Measurements from ENCODE around the gene IL17RA.
"Not testable (repeated sequence)": the region's sequence is repeated elsewhere in the genome, so short reads cannot be mapped to it uniquely, and the experiment has no call there.

The IL17RA gene

DNA sequence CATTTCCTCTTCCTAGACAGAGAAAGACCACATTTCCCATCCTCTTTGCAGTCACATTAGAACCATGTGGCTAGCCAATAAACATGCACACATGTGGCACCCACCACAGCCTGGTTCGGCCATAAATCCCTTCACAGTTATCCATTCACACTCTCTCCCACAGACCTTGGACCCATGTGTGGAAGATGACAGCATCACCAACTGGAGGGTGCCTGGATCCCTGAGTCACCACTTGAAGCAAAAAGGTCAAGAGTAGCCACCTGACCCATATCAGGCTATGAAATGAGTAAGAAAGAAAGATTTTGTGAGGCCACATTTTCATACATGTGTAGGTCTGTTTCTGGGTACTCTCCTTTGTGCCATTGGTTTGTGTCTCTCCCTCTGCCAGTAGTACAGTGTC lies 45.4 kb downstream of the IL17RA start:
- no peak for DNase-seq

DNA sequence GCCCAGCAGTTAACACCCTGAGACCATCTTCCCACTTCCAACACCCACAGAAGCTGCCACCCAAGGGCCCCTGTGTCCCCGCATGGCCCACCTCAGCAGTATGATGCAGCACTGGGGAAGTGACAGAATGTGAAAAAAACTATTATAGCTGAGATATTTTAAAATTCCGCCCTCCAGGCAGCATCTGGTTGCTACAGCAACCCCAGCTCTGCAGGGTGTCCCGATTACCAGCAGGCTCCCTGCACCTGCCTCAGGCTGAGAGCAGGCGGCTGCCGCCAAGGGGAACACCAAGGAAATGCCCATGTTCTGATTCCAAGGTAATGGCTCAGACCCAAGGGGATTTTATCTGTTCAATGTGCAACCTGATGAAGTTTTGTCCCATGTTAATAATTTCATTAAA lies 46.9 kb downstream of the IL17RA start:
- no peak for DNase-seq

DNA sequence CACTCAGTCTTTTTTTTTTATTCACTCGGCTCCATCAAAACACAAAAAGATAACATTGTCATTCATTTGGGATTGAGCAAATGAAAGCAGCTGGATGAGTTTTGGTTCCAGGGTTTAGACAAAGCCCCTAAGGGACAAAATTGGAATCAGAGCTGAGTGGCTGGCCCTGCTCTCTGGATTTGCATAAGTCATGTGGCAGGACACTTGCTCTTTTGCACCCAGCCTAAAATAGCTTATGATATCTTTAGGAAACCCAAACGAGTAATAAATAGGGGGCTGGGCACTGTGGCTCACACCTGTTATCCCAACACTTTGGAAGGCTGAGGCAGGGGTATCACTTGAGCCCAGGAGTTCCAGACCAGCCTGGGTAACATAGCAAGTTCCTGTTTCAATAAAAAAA lies 47.3 kb downstream of the IL17RA start:
- no peak for DNase-seq

DNA sequence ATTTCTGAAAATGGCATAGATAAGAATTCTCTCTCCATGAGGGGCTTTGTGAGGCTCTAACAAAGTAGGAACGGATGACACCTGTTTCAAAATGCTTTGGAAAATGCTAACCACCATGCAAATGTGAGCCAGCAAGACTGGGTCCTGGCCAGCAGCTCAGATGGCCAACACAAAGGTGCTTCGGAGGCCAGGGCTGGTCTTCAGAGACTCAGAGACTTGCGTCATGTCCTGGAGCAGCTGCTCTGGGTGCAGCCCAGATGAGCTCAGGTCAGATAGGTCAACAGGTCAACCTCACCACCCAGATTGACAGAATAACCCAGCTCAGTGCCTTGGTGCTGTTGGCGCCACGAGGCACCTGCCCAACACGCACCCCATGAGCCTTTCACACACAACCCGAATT lies 48.3 kb downstream of the IL17RA start:
- no peak for DNase-seq

DNA sequence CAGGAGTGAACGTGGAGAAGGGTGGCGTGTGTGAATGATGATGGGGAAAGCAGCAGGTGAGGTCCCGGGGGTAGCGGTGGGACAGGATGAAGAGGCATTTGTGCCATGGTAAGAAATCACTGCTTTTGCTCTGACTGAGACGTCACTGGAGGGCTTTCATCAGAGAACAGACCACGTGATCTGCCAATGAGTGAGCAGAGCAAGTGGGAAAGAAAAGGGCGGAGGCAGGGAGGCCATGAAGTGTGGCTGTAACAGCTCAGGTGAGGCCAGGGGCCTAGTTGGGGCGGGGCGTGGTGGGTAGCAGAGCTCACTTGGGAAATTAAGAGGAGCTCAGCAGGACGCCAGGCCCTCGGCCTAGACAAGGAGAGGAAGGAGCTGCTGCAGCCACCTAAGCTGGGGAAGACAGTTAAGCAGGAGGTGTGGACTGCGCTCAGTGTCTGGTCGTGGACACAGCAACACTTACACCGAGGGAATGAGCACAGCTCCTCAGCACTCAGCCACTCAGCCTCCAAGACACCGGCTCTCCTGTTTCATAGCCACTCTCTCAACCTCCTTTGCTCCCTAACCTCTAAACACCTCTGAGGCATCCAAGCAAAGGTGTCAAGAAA lies 50.5 kb downstream of the IL17RA start:
- DNase-seq: no peak

DNA sequence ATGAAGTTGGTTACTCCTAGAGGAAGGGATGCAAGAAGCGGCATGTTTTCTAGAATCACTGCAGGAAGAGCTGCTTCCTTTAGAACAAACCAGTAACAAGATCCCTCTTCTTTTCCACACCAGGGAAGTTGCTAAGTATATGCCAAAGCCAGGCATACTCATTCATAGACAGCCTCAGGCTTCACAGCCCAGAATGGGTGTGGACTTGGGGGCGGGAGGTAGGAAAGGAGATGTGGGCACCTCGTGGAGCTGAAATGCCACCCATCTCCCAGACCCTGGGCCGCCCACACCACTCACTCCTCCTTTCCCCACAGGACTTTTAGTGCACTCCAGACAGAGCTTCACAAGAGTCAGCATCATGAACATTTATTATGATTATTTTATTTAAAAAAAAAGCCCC lies 52.4 kb downstream of the IL17RA start:
- no peak for DNase-seq

DNA sequence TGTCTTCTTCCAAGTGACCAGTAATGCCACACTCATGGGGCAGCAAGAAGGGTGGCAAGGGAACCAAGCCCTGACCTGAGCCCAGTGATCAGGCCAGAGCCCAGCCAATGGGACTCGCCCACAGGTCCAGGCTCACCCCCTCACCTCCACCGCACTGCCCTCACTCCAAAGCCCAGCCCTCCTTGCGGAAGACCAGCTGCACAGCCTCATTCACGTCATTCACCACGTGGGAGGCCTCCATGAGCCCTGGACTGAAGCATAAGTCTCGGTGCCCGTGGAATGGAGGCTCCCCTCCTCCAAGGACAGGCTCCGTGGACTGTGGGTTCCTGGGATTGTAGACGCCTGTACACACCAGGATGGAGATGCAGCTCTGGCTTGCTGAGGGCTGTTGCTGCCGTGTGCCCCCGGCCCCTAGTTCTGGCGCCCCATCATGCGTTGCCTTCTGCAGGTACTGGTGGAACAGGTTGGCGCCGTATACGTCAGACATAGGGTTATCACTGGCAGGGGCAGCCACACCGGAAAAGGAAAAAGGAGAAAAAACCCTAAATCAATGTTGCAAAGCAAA lies 53.1 kb downstream of the IL17RA start:
- no peak for DNase-seq

DNA sequence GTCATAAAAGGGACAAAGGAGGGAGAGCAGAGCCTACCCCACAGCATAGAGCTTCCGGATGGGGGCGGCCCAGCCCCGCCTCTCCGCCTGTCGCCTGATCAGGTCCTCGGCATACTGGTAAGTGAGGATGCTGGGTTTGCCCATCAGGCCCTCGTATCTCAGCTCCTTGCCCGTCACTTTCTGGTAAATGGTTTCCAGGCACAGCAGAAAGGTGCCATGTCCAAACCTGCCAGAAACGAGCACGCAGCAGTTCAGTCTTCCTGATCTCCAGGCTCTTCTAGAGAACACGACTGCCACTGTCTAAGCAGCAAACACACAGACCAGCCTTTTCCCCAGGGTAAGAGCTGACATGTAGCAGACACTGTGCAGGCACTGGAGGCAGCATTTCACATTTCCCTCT lies 53.7 kb downstream of the IL17RA start:
- no peak for DNase-seq

DNA sequence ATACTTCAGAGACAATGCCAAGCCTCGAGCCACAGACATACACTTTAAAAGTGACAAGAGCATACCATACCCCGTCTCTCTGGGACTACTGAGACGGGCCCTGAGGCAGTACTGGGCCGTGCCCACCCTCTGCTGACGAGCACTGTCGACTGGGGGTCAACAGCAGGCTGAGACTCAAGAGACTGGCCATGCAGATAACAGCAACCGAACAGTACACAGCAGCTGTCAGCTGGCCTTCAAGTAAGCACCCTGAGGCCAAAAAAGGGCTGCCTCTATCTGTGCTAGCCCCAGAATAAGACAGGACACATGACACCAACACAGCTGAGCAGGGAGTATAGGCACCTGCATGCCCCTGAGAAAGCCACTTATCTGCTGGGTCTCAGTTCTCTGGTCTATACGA lies 55.2 kb downstream of the IL17RA start:
- no peak for DNase-seq

DNA sequence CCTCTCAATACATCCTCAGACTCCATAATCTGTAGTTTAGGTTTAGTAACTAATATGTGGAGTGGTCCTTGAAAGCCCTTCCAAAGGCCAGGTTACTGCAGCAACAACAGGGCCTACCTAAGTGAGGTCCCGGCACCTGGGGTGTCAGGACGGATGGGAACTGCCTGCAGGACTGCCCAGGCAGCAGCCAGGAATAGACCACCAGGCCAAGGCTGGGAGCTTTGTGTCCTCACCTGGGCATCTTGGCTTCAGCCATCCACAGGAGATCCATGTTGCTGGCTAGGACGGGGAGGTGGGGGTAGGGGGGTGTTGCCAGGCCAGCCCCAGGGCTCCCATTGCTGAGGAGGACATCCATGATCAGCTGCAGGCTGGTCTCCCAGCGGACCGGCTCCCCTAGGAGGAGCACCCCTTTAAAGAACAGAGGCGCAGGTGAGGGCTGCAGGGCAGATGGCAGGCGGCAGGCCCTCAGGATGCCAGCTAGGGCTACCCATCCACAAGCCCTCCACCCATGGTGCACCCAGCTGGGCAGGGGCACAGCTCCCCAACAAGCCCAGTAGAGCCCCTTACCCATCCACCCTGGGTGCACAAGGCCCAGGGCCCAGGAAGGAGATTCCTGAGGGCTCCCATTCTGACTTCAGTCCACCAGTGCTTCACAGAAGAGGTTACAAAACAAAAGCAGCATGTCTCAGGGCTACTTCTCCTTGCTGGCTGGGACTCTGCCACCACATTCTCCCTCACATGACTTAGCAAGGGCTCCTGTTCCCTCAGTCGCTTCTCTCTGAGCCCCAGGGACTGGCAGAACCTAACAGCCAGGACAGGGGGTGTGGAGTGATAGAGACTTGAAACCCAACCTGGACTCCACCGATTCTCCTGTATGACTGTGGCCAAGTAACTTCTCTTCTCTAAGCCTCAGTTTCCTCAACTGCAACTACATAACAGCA lies 56.3 kb downstream of the IL17RA start:
- no peak for DNase-seq

DNA sequence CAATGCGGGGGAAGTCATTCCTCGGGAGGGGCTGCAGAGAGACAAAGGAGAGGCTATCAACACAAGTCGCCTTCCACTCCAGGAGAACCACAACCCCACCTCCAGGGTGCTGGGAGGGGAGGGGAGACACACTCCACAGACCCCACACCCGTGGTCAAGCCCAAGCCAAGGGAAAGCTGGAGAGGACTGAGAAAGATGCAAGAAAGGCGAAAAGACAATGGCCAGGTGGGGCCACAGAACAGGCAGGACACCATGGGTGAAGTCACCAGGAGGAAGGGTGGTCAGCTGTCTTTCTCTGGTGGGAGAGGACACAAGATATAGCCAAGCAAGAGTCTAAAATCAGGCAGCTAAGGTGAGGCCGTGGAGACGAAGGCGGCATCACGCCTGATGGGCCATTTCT lies 58.3 kb downstream of the IL17RA start:
- no peak for DNase-seq

DNA sequence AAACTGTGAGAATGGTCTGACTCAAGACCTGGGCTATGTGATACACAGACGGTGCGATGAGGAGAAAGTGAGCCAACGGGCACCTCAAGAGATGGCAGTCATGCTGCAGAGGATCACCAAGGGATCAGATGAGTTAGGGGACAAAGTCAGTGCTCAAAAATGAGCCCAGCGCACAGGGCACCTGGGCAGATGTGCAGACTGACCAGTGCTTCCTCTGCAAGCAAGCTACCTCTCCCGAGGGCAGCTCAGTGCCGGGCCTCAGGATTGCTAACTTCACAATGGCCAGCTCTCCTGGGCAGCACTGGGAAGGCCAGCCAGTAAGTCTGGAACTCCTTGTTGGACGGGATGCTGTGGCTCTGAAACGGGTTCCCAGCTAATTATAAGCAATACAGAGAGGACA lies 59.0 kb downstream of the IL17RA start:
- DNase-seq: no peak

DNA sequence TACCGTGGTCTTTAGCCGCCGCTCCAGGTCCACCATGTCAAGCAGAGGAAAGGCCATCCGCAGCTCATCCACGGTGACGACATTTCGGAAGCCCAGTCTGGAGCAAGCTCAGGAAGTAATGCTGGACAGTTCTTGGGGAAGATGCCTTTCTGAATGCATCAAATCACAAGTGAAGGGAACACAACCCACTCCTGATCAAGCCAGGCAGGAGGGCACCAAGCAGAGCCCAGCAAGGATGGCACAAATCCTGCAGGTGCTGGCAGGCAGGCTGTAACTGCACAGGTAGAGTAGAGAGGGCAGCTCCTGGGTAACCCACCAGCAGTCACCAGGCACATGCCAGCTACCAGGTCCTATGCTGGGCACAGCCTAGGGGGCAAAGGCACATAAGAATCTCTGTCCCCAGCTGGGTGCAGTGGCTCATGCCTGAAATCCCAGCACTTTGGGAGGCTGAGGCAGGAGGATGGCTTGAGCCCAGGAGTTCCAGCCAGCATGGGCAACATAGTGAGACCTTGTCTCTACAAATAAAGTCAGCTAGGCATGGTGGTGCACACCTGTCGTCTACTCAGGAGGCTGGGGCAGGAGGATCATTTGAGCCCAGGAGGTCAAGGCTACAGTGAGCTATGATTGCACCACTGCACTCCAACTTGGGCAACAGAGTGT lies 60.4 kb downstream of the IL17RA start:
- DNase-seq: no peak

DNA sequence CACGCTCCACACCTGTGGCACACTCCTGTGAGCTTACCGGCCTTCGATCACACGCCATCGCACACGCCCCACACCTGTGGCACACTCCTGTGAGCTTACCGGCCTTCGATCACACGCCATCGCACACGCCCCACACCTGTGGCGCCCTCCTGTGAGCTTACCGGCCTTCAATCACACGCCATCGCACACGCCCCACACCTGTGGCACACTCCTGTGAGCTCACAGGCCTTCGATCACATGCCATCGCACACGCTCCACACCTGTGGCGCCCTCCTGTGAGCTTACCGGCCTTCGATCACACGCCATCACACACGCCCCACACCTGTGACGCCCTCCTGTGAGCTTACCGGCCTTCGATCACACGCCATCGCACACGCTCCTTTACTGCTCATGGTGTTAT lies 62.7 kb downstream of the IL17RA start:
- DNase-seq: not testable (repeated sequence)

DNA sequence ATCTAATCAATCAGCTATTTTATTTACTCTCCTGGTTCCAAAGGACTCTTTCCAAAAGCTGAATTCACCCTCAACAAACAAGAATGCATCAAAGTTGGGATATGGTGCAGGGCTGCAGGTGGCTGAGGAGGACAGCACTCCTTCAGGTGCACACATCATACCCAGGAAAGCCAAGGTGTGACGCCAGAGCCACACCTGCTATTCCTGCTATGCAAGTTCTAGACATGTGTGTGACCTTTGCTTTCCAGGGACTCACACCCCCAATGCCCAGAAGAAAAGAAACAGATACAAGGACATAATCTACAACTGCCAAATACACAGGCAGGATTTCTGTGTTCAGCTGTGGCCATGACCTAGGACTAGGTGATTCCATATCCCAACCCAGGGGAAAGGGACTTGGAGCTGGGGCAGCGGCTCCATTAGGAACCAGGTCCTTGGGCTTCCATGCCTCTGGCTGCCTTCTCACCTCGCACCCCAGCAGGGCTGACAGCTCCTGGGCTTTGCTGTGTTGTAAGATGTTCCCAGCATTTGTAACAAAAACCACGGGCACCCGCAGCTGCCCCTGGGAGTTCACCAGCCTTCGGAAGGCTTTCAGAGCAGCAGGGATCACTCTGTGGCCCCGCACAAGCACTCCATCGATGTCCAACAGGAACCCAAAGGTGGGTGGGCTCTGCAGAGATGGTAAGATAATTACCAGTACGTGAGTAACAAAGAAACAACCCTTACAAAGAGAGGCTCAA lies 64.4 kb downstream of the IL17RA start:
- DNase-seq: no peak

DNA sequence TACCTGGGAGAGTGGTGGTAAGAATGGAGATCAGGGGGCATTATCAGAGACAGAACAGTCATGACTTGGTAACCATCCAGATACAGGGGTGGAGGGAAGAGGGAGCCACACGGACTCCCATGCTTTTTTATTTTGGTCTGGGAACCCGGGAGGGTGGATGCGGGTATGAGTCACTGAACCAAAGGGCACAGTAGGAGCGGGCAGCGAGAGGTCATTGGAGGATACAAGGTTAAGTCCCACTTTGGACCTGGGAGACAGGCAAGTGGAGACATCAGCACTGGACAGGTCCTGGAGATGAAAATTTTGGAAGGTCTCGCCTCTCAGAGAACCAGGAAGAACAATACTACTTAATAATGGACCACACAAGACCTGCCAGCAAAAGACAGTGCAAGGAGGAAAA lies 67.5 kb downstream of the IL17RA start:
- DNase-seq: no peak

DNA sequence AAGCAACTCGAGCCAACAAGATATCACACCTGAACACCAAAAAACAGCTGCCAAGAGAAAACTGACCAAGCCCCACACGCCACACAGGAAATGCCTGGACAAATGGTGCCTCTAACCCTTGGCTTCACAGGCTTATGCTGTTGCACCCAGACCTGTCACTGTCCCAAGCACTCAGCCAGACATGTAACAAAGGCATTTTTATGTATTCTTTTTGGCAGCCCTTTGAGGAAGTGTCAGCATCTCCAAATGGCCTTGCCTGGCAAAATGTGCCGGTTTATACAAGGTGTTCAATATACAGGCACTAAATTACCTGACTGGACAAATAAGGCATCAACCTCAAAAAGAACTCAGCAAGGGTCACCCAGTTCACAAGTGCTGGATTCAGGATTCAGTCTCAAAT lies 68.2 kb downstream of the IL17RA start:
- DNase-seq: no peak

DNA sequence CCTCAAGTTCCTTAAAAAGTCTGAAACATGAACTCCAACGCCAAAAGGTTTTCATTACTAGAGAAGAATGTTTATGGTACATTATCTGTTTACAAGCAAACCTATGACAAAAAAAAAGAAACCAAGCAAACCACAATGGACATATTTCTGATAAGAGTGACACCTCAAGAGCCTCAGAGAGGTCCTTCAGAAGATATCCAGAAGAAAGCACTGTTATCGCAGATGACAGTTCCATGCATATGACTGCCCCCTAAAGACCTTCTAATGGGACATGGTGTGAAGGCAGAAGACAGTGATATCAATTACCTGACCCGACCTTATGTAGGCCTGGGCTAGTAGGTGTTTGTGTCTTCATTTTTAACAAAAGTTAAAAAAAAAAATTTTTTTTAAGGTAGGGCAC lies 71.1 kb downstream of the IL17RA start:
- no peak for DNase-seq

DNA sequence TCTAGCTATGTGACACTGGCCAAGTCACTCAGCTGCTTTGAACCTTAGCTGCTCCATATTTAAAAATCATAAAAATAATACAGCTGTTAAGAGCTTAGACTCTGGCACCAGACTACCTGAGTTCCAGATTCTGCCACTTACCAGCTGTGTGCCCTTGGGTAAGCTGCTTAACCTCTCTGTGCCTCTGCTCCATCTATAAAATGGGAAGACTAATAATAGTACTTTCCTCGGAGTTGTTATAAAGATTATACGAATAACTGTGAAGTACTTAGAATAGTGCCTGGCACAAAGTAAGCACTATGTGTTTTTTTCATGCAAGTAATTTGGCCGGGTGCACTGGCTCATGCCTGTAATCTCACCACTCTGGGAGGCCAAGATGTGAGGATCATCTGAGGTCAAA lies 72.9 kb downstream of the IL17RA start:
- no peak for DNase-seq

DNA sequence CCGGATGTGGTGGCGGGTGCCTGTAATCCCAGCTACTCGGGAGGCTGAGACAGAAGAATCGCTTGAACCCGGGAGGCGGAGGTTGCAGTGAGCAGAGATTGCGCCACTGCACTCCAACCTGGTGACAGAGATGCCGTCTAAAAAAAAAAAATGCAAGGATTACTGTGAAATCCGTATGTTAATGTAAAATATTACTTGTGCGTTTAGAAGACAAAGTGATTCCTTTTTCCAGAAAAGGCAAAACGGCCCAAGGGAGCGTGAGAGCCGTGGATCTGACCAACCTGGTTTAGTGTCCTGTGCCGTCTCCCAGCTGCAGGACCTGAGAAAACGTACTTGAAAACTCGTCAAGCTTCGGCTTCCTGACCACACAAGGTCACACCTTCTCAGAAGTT lies 73.4 kb downstream of the IL17RA start:
- no peak for DNase-seq

DNA sequence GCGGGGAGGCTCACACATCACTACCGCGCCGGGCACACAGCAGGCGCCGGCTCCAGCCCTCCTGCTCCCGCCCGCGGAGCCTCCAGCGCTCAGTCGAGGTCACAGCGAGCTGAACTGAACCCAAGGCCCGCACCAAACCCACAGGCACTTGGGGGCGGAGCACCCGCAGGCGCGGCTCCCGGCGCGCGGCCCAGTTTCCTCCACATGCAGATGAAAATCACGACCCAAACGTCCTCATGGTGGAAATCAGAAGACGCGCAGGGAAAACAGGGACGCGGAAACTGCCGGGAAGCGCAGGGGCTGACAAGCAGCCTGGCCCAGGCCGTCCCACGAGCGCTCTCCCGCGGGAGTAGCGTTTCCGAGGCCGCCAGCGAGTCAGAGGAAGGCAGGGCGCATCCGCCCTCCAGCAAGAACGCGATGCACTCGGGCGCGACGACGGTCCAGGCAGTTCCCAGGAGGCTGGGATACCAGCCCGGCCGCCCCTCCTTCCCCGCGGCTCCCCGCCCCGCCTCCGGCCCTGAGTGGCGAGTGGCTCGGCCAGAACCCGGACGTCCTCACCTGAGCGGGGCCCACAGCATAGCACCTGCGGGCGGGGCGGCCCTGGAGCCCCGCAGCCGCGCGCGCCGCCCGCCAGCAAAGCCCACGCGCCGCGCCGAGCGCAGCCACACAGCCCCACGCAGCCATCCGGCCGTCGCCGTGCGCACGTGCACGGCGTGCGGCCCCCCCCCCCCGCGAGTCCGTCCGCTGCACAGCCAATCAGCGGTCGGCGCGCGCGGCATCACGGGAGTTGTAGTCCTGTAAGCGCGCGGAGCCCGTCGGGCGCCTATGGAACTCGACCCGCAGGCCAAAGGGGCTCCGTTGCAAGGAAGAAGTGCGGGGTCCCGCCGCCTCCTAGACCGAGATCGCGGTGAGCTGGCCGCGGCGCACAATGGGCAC lies 74.0 kb downstream of the IL17RA start, which contains the start of gene HDHD5:
TSS of gene HDHD5 (minus strand) at position 710 of the 936 bp plus-strand sequence. CDS start at position 684, 26 bp downstream.
- DNase-seq: peak; percentile 88

DNA sequence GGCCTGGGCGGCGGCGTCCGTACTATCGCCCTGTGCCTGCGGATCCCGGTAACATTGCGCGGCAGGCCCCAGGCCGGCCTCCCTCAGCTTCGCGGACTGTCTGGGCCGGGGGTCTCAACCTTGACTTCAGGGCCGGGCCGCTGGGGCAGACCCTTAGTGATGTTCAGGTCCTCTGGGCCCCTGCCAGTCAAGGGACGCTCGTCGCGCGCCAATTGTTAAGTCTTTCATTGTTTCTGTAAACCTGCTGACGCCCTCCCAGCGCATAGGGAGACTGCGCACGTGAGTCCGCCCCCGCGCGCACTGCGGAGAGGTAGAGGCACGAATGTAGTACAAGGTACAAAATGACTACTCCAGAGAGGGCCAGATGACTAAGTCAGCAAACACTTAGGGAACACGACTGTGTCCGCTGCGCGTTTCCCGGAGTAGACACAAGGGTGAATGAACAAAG lies 74.7 kb downstream of the IL17RA start:
- DNase-seq: peak; percentile 69
